NCI-H128 (cell line): Measurements from ENCODE around the gene CXorf65.

Source experiments
- DNase-seq: peaks from one replicate; lab custom pipeline; 2025; ENCODE audit not compliant: unreplicated experiment; lab: John Stamatoyannopoulos, UW

The CXorf65 gene

DNA sequence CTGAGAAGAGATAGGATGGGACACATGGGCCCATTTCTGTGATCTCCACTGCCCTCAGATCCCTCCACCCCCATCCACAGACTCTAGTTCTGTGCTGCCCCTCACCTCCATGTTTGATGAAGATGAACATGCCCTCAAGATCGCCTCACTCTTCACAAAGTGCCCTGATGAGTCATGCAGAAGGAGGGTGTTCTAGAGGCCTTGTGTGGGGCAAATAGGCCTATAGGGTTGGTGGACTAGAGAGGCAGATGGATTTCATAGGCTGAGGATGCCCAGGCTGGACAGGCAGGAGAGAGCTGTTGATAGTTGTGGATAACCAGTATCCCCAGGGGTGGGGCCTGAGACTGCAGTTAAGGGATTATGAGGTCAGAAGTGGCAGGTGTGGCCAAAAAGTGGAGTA is at the start of gene CXorf65:
CXorf65 (minus strand) TSS at position 314 of the 400 bp plus-strand sequence; CDS start at position 130, 184 bp downstream.
- DNase-seq = no peak

DNA sequence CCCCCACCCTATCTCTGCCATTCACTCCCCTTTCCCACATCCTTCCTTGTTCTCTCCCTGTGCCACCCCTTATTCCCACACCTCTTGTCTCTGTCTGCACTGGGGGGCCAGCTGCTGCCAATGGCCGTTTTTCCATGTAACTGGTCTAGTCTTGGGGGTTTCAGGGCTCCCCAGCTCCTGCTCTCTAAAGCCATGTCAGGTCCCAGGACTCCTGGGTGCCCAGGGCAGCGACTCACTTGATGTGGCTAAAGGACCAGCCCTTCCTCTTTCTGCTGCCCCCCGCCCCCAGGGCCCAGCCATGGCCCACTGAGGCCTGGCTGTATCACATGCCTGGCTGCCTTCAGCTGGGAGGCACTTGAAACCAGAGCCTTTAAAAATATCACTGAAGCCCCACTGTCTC is 48.1 kb upstream of the CXorf65 start:
- no peak for DNase-seq

DNA sequence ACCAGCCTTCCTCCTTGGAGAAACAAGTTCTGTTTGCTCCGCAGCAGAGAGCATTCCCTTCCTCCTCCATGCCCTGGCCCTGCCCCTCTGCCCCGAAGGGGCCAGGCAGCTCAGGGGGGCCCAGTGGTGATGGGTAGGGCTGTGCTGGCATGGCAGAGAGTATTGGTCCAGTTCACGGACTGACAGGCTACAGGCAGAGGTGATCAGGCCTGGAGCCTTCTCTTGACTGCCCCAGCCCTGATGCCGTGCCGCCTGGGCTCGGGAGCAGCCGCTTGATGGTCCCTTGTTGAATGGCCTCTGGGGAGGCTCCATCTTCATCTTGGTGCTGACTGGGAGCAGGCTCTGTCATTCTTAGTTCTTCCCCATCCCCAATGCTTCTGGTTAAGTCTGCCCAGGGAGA is 47.7 kb upstream of the CXorf65 start:
- no peak for DNase-seq

DNA sequence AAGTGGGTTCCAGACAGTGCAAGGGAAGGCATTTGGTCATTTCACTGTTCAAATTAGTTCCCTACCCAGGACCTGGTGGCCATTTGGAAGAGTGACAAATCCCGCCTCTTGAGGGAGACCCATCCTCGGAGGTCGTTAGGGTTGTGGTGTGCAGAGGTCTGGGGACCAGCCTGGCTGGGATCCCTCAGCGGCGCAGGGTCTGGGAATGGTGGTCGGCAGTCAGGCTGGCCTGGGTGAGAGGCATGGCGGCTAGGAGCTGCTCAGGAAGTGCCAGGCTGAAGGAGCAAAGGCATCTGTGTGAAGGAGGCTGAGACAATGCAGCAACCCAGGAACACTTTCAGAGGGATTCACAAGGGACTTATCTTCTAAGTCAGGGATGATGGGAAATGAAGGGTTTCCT is 44.8 kb upstream of the CXorf65 start:
- no peak for DNase-seq

DNA sequence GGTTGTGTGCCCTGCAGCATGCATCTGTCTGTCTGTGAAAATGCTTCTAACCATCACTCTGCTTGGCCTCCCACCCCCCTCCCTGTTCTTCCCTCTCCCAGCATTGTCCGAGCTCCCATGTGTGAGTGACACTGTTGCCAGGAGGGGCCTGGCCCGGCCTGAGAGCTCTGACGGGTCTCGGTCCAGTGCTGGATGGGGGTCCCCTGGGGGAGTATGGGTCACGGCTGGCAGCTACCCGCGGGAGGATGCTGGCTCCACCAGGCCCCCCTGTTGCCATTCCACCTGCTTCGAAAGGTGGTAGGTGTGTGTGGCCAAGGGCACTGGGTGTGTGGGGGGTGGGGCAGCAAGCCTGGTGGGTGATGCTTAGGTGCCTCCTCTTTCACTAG is 41.7 kb upstream of the CXorf65 start:
- no peak for DNase-seq

DNA sequence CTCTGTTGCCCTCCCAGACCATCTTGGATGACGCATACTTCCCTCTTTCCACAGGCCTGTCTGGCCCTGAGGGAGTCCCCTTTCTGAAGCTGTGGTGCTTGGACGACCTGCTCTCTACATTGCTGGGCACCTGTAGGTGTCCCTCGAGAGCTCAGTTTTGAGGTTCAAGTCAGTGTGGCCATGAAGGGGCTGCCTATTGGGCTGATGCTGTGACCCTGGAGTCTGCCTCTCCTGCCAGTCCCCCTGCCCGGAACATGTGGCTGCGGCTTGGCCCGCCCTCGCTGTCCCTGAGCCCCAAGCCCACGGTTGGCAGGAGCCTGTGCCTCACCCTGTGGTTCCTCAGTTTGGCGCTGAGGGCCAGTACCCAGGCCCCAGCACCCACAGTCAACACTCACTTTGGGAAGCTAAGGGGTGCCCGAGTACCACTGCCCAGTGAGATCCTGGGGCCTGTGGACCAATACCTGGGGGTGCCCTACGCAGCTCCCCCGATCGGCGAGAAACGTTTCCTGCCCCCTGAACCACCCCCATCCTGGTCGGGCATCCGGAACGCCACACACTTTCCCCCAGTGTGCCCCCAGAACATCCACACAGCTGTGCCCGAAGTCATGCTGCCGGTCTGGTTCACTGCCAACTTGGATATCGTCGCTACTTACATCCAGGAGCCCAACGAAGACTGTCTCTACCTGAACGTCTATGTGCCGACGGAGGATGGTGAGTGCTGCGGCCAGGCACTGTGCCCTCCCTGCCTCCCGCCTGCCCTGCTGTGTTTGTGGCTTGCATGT is 41.1 kb upstream of the CXorf65 start:
- no peak for DNase-seq

DNA sequence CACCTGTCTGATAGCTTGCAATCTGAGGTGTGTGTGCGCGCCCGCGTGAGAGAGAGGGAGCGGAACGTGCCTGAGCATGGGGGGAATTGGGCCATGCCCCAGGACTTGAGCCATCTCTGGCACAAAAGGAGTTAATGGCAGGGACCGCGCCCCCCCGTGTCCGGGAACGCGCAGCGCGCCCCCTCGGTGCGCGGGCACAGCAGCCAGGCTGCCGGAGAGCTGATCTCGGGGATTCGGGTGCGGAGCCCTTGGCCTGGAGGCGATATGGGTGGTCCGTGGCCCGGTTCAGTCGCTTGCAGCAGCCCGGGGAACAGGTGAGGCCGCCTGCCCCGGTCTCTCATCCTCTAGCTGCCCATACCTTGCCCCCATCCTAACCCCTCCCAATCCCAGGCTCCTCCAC is 38.1 kb upstream of the CXorf65 start, which contains the start of gene NLGN3:
NLGN3 (plus strand) TSS at position 191 of the 400 bp plus-strand sequence. CDS start 2,909 bp downstream, outside the sequence.
- no peak for DNase-seq

DNA sequence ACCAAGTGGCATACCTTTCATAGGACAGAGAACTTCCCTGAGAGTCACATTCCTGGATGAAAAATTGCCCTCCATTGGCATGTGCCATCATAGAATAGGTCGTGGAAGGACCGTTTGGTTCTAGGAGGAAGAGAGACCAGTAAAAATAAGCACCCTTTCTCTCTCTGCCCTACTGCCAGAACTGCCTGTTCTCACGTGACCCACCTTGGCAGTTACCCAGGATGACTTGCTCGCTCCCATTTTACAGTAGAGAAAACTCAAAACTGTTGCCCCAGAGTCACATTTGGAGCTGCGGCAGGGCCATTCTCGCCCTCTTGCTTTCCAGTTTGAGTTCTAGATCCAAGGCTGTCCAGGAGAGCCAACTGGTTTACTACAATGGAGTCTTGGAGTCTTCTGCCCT is 37.0 kb upstream of the CXorf65 start:
- DNase-seq = no peak

DNA sequence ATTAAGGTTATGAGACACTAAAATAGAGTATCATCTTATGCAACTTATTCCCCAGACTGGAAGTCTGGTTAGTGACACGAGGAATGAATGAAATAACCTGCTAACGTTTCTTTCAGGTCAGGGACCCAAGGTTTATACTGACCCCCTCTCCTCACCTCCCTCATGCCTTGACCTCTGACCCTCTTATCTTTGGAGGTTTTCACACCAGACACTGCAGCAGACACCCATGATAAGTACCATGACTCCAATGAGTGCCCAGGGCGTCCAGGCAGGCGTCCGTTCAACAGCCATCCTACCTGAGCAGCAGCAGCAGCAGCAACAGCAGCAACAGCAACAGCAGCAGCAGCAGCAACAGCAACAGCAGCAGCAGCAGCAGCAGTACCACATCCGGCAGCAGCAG is 33.9 kb upstream of the CXorf65 start:
- DNase-seq = no peak

DNA sequence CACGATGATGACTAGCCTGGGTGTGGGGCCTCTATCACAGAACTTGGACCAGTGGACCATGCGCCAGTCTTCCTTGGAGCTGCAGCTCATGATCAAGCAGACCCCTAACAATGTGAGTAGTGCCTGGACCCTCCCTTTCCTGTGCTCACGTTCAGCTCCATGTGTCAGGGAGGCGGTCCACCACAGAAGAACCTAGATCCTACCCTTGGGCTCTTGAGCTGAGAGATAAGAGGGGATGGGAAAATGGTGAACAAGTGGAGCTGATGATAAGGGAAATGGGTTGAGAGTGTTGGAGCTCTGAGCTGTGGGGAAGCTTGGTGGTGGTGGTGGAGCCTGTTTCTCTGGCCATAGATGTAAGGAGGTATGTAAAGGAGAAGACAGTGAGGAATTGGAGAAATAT is 25.0 kb upstream of the CXorf65 start:
- DNase-seq = no peak

DNA sequence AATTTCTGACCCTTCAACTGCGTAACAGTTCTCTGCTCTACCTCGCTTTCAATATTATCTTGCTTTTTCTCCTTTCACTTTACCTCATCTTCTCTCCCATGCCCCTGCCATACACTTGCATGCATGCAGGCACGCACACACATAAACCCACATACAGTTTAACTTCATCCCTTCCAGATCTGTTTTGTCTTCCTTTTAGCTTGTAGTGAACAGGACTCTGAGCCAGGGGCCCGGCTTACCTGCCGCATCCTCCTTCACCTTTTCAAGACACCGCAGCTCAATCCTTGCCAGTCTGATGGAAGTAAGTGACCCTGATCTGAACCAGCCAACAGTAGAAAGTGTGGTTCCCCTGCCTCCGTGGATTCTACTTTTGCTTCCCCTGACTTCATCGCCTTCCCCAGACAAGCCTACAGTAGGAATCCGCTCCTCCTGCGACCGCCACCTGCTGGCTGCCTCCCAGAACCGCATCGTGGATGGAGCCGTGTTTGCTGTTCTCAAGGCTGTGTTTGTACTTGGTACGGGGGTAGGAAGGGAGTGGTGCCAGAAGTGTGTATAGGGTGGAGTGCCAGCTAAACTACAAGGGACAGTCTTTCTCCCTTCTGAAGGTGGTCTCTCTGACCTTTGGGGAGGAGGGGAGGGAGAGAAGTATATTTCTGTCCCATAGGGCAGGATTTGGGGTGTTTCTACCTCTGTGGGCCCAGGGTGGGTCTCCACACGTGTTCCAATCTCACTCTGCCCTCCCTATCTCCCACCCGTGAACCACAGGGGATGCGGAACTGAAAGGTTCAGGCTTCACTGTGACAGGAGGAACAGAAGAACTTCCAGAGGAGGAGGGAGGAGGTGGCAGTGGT is 22.6 kb upstream of the CXorf65 start:
- DNase-seq = peak; percentile 20

DNA sequence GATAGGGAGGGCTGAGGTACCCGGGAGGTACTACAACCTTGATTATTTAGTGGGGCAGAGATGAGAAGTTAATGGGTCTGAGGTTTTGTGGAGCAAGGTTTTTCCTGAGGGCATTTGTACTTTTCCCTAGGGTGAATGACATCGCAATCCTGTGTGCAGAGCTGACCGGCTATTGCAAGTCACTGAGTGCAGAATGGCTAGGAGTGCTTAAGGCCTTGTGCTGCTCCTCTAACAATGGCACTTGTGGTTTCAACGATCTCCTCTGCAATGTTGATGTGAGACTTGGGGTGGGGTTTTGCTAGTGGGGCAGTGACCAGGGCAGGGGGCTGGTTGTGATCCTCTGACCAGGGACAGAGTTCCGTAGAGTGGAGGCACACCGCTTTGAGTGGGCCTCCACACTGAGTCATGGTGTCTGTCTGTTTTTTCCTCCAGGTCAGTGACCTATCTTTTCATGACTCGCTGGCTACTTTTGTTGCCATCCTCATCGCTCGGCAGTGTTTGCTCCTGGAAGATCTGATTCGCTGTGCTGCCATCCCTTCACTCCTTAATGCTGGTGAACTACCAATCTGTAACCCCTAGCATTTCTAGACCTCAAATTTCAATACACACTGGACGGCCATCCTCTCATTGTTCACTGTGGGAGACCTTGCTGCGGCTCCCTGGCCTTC is 21.8 kb upstream of the CXorf65 start:
- DNase-seq = no peak

DNA sequence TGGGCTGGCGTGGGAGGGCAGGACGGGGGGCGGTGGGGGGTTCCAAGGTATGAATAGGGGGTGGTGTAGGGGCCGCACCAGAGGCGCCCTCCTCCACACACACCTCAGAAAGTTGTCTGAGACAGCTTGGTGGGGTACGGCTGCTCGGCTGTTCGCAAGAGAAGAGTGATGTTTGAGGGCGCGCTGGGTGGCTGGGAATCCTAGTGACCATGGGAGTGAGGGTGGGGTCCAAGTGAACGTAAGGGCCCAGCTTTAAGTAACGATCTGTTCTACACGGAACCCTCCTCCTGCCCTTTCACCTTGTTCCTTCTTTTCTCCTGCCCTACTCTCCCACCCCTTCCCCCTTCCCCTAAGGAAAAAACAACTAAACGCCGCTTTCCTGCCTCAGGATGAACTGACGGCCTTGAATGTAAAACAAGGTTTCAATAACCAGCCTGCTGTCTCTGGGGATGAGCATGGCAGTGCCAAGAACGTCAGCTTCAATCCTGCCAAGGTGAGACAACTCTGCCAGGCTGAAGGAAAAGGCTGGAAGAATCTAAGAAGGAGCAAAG is 12.5 kb upstream of the CXorf65 start:
- no peak for DNase-seq

DNA sequence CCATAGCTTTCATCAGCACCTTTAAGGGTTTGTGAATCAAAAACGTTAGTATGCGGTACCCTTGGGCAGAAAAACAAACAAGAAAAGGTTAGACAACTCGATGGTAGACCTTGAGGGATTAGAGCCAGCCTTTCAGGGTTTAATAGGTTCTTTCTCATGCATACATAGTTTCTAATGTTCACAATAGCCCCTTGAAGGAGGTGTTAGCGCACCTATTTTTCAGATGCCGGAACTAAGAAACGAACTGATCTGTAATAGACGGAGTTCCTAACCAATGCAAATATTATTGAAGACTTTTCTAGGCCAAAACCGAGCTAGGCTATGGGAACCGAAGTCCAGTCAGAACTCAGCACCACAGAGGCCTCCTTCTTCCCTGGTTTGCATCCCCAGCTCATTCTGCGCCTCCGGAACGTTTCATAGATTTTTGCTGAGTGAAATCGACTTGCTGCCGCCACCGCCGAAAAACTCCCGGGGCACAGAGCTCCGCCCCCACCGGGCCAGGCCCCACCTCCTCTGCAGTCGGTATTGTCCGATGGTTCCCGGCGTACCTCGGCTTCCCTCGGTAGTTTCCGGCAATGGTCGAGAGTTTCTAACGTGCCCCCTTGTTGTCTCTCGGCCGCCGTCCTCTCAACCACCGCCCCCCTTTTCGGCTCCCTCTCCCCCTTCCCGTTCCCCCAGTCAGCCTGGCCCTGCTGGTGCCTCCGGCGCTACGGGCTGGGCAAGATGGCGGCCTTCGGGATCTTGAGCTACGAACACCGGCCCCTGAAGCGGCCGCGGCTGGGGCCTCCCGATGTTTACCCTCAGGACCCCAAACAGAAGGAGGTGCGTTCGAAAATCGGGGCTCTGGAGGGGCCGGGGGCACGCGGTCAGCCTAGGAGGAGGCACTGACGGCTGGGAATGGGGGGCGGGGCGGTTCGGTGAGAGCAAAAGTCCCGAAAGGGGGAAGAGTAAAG is 11.8 kb upstream of the CXorf65 start, which contains the start of gene MED12:
MED12 (plus strand) TSS at position 565 of the 953 bp plus-strand sequence; CDS start at position 724, 159 bp downstream.
- peak; percentile 62 for DNase-seq

DNA sequence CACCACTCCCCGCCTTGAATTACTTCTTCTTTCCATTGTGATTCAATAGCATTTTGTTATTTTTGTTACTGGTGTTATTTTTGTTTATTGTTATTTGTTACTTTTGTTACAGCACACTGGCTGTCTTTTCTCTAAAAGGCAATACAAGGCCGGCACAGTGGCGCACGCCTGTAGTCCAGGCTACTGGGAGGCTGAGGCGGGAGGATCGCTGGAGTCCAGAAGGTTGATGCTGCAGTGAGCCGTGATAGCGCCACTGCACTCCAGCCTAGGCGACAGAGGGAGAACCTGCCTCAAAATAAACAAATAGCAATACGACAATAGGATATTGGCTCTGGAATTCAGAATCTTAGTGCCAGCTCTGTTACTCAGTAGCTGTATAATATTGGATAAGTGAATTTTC is 10.8 kb upstream of the CXorf65 start:
- DNase-seq = no peak

DNA sequence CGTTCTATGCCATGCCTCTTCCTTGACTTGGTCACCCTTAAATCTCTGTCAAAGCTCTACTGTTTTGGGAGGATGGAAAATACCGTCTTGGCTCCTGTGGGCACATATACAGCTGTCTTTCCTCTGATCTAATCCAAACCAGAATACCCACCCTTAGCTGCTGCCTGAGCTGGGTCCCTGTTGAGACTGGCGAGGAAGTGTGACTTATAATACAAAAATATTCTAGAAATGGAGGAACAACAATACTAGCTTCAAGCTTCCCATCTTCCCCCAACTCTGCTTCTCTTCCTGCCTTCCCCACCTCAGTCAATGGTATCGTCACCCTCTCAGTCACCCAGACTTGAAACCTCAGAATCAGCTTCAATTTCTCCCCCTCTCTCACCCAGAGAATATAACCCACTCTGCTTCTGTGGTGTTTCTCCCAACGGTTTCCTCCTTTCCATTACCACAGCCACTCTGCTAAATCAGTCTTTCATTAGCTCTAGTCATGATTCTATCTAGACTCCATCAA is 5.4 kb upstream of the CXorf65 start:
- DNase-seq = no peak

DNA sequence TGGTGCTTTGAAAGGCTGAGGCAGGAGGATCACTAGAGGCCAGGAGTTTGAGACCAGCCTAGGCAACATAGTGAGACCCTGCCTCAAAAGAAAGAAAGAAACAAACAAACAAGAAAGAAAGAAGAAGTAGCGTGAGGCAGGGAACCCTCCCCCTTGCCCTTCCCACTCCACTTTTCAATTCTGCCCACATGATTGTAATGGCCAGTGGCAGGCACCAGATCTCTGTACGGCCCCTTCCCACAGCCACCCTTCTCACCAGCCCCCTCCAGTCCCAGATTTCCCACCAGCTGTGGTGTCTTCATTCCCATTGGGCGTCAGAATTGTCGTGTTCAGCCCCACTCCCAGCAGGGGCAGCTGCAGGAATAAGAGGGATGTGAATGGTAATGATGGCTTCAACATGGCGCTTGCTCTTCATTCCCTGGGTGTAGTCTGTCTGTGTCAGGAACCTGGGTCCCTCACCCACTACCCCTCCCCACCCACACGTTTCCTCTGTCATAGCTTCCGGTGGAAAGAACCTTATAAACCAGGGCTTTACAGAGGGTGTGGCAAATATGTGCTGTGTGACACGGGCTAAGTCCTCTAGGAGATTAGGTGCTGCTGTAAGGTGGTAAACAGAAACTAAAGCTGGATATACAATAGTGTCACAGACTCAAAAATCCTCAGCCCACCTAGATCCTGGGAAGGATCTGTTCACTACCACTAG is 4.8 kb upstream of the CXorf65 start, which contains the start of gene IL2RG:
IL2RG (minus strand) TSS at position 437 of the 703 bp plus-strand sequence; CDS start at position 399, 38 bp downstream.
- DNase-seq = no peak

DNA sequence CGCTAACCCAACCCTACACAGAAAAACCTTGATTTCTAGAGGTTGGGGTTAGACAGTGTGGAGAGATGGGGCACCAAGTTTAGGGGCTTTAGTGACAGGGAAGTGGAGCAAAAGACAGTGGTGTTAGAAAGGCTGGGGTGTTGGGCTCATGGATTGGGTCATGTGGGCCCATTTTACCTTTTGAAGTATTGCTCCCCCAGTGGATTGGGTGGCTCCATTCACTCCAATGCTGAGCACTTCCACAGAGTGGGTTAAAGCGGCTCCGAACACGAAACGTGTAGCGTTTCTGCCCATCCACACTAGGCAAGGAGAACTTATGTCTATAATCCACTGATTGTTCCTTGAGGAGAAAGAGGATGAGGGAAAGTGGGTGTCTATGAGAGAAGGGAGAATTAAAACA is 2.5 kb upstream of the CXorf65 start:
- DNase-seq = no peak

DNA sequence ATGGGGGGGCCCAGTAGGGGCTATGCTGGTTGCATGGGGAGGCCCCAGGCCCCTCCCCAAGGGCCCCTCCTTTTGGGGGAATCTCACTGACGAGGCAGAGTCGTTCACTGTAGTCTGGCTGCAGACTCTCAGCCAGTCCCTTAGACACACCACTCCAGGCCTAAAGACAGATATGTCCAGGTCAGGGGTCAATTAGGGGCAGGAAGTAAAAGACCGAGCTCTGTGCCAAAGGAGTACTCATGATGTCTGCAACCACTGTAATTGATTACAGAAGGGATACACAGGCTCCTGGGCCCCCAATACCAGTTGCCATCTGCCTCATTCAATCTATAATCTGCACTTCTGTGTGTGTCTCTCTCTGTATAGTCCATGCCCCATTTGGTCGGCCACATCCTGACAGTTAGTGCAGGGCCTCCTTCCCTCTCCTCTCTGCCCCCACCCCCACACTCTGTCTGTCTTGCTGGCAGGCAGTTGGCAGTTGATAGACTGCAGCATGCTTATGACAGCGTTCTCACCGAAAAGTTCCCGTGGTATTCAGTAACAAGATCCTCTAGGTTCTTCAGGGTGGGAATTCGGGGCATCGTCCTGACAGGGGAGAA is 1.3 kb upstream of the CXorf65 start:
- DNase-seq = no peak
